ENCODE measurements around the gene ADGRG2. TPM values are rescaled to one million over a fixed set of nuclear protein-coding genes. Genes with fewer than 3 reads are reported as not detected.

The ADGRG2 gene
- total and polyA plus RNA-seq, 2 donors (not counting 1 experiment from before 2014, with no cell fraction given): under 0.01 to 0.05 TPM

- Histone ChIP-seq H3K4me3 (replicated peaks in 1 of 4; ENCODE audit: control extremely low read depth in 1 of 4, insufficient read depth in 1 of 4, low read depth in 3 of 4, low read length in 4 of 4) (no peak overlapping the region), H3K27me3 (ENCODE audit: control insufficient read depth, insufficient read depth, low read length) (no peaks in the 10 kb centered on the region), H3K27ac (ENCODE audit: insufficient read depth, low read length) (no peak overlapping the region), H3K9ac (ENCODE audit: insufficient read depth, low read length) (no peak overlapping the region), H2AFZ (ENCODE audit: low read length) (no peak overlapping the region), H3K79me2 (ENCODE audit: control insufficient read depth, insufficient read depth, low read length) (no peaks in the 10 kb centered on the region), H3K4me2 (ENCODE audit: extremely low read depth, insufficient read depth, low read length) (no peak overlapping the region), H3K36me3 (ENCODE audit: control insufficient read depth, insufficient read depth, low read length) (no peaks in the 10 kb centered on the region), H3K9me3 (ENCODE audit: control insufficient read depth, insufficient read depth, low read depth, low read length) (no peaks in the 10 kb centered on the region), H4K20me1 (ENCODE audit: control insufficient read depth, extremely low read depth, insufficient read depth, low read length) (no peaks in the 10 kb centered on the region), H3K4me1 (ENCODE audit: control insufficient read depth, extremely low read depth, insufficient read depth, low read length) (no peaks in the 10 kb centered on the region)
- TF ChIP-seq EZH2 (IDR thresholded peaks at IDR 0.05; ENCODE audit: low read length, missing control alignments): no peak
- no peak for TF ChIP-seq CTCF (conservative IDR thresholded peaks at IDR 0.05 in 1 of 2, IDR thresholded peaks at IDR 0.05 in 1 of 2; ENCODE audit: low read depth in 1 of 2, low read length in 2 of 2)
- no peak for DNase-seq (ENCODE audit: low read depth in 2 of 2)
These were observed 33.9 kb upstream of the ADGRG2 start for GRCh38 chrX:19156186-19156585.

DNA sequence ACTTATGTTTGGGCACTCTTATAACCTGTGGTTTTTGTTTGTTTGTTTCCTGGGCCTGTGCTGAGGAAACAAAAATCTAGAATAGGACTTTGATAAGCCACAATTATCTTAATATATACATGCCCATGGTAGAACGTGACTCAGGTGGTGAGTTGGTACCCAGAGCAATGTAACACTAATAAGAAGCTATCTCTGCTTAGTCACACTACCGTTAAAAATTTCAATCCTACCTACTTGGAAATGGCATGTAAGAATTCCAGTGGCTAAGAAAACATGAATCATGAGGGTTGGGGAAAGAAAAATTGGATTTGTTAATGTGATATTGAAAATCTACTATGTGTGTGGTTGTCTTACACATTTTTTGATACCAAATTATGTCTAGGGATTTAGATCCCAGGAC, 30.5 kb upstream of the ADGRG2 start:
- no peaks in the 10 kb centered on the region for H4K20me1 ChIP-seq (ENCODE audit: control insufficient read depth, extremely low read depth, insufficient read depth, low read length)
- H3K9me3 ChIP-seq (ENCODE audit: control insufficient read depth, insufficient read depth, low read depth, low read length): no peaks in the 10 kb centered on the region
- peak in 1 of 2 donors; percentile 59 for DNase-seq (ENCODE audit: low read depth in 2 of 2)
- no peaks in the 10 kb centered on the region for H3K79me2 ChIP-seq (ENCODE audit: control insufficient read depth, insufficient read depth, low read length)
- no peaks in the 10 kb centered on the region for H3K36me3 ChIP-seq (ENCODE audit: control insufficient read depth, insufficient read depth, low read length)
- no peak overlapping the region for H3K27ac ChIP-seq (ENCODE audit: insufficient read depth, low read length)
- TF ChIP-seq EZH2 (IDR thresholded peaks at IDR 0.05; ENCODE audit: low read length, missing control alignments): no peak
- TF ChIP-seq CTCF (conservative IDR thresholded peaks at IDR 0.05 in 1 of 2, IDR thresholded peaks at IDR 0.05 in 1 of 2; ENCODE audit: low read depth in 1 of 2, low read length in 2 of 2): no peak
- no peaks in the 10 kb centered on the region for H3K4me1 ChIP-seq (ENCODE audit: control insufficient read depth, extremely low read depth, insufficient read depth, low read length)
- no peak overlapping the region for H3K9ac ChIP-seq (ENCODE audit: insufficient read depth, low read length)
- H3K27me3 ChIP-seq (ENCODE audit: control insufficient read depth, insufficient read depth, low read length): no peaks in the 10 kb centered on the region
- no peak overlapping the region for H3K4me2 ChIP-seq (ENCODE audit: extremely low read depth, insufficient read depth, low read length)
- H3K4me3 ChIP-seq (replicated peaks in 1 of 4; ENCODE audit: control extremely low read depth in 1 of 4, insufficient read depth in 1 of 4, low read depth in 3 of 4, low read length in 4 of 4): no peak overlapping the region
- no peak overlapping the region for H2AFZ ChIP-seq (ENCODE audit: low read length)

DNA sequence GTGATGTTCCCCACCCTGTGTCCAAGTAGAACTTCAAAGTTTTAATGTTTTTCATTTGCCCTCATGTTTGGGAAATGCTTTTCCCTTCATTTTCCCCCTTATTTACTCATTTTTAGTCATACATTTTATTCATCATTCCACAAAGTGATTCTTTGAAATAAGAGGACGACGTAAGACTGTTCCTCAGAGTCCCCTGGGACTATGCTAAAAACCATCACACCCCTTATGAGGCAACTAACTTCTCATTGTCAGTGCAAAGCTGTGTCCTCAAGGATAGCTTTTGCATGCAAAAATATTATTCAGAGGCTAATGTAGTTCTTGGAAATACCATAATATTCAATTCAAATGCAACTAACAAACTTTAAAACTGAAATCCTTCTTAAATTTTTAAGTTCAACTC, 14.8 kb upstream of the ADGRG2 start:
- DNase-seq (ENCODE audit: low read depth in 2 of 2): no peak
- Histone ChIP-seq H4K20me1 (ENCODE audit: control insufficient read depth, extremely low read depth, insufficient read depth, low read length) (no peaks in the 10 kb centered on the region), H3K9ac (ENCODE audit: insufficient read depth, low read length) (no peak overlapping the region), H3K27me3 (ENCODE audit: control insufficient read depth, insufficient read depth, low read length) (no peaks in the 10 kb centered on the region), H3K36me3 (ENCODE audit: control insufficient read depth, insufficient read depth, low read length) (no peaks in the 10 kb centered on the region), H3K9me3 (ENCODE audit: control insufficient read depth, insufficient read depth, low read depth, low read length) (no peaks in the 10 kb centered on the region), H2AFZ (ENCODE audit: low read length) (no peak overlapping the region), H3K27ac (ENCODE audit: insufficient read depth, low read length) (no peak overlapping the region), H3K4me2 (ENCODE audit: extremely low read depth, insufficient read depth, low read length) (no peak overlapping the region), H3K79me2 (ENCODE audit: control insufficient read depth, insufficient read depth, low read length) (no peaks in the 10 kb centered on the region), H3K4me3 (replicated peaks in 1 of 4; ENCODE audit: control extremely low read depth in 1 of 4, insufficient read depth in 1 of 4, low read depth in 3 of 4, low read length in 4 of 4) (no peak overlapping the region), H3K4me1 (ENCODE audit: control insufficient read depth, extremely low read depth, insufficient read depth, low read length) (no peaks in the 10 kb centered on the region)
- TF ChIP-seq CTCF (conservative IDR thresholded peaks at IDR 0.05 in 1 of 2, IDR thresholded peaks at IDR 0.05 in 1 of 2; ENCODE audit: low read depth in 1 of 2, low read length in 2 of 2): no peak
- TF ChIP-seq EZH2 (IDR thresholded peaks at IDR 0.05; ENCODE audit: low read length, missing control alignments): no peak

All from fibroblast of lung (primary cell).